Neutrophil (primary cell): ENCODE results near the gene PPP2R2D.

Experiments
- H3K27ac ChIP-seq: fragments of 200-600 bp; sonication (generic); 2 replicates; pipeline ENCODE4 v1.5.1; 2016; ENCODE audit warnings: mild to moderate bottlenecking, moderate library complexity
- H3K27me3 ChIP-seq: fragments of 200-600 bp; sonication (generic); 2 replicates; pipeline ENCODE4 v1.6.0; 2016; ENCODE audit warnings: mild to moderate bottlenecking
- H3K36me3 ChIP-seq: fragments of 200-600 bp; sonication (generic); 2 replicates; pipeline ENCODE4 v1.5.1; 2017
- H3K4me1 ChIP-seq, 2 experiments: fragments of 200-600 bp in 1 of 2; sonication (generic) in 1 of 2; 1 replicate in 1 of 2; 2 replicates in 1 of 2; pipeline versions ENCODE4 v1.5.1 to v1.6.1; 2013 to 2016; ENCODE audit warnings: low read depth in 1 of 2, low read length in 1 of 2, mild to moderate bottlenecking in 1 of 2, moderate library complexity in 1 of 2; ENCODE audit not compliant: control insufficient read depth in 1 of 2, insufficient read depth in 1 of 2
- H3K4me3 ChIP-seq, 2 experiments: fragments of 200-600 bp in 1 of 2; sonication (generic) in 1 of 2; 1 replicate in 1 of 2; 2 replicates in 1 of 2; pipeline ENCODE4 v1.5.1; 2013 to 2016; ENCODE audit warnings: low read depth in 1 of 2, low read length in 1 of 2, mild to moderate bottlenecking in 1 of 2, moderate library complexity in 1 of 2
- H3K9me3 ChIP-seq: fragments of 200-600 bp; sonication (generic); 2 replicates; pipeline ENCODE4 v1.5.1; 2016
- TF ChIP-seq, protein P1 (sequence below): fragments of 200-600 bp; sonication (generic); IDR thresholded peaks from 2 replicates; pipeline ENCODE4 v1.5.1; 2016; ENCODE audit warnings: antibody characterized with exemption

The PPP2R2D gene

DNA sequence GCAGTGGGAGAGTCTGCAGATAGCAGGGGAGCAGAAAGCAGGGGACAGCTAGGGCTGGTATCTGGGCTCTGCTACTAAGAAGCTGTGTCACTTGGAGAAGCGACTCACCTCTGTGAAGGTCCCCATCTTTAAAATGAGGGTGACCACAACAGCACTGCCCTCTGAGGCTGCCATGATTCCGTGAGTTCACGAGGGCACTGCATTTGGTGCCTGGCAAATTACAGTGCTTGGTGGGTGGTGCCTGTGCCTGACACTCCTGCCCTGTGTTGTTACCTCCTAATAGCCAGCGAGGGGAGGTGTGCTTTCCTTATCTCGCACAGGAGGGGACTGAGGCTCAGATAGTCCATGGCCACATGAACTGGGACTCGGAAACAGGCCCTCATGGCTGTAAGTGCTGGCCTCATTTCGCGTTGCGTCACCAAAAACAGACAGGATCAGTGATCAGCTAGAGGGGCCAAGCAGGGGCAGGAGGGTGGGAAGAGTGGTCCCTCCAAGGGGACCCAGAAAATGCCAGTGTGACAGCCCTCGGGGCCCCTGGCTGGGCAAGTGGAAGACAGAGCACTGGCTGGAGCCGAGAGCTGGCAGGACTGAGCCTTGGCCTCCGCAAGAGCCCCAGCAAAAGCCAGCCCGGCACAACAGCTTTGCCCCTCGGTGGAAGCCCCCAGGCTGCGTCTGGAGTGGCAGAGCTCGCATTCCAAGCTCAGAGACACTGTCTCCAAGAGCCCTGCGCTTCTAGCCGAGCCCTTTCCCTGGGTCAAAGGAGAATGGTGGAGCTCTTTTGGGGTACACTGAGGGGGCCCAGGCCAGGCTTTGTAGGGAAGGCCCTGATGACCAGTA, 98.3 kb downstream of the PPP2R2D start:
- H3K4me3 ChIP-seq, result no peak overlapping the region
- no peaks in the 10 kb centered on the region for H3K9me3 ChIP-seq
- no peak overlapping the region for H3K27ac ChIP-seq
- H3K4me1 ChIP-seq, result no peaks in the 10 kb centered on the region
- TF ChIP-seq, protein P1, sequence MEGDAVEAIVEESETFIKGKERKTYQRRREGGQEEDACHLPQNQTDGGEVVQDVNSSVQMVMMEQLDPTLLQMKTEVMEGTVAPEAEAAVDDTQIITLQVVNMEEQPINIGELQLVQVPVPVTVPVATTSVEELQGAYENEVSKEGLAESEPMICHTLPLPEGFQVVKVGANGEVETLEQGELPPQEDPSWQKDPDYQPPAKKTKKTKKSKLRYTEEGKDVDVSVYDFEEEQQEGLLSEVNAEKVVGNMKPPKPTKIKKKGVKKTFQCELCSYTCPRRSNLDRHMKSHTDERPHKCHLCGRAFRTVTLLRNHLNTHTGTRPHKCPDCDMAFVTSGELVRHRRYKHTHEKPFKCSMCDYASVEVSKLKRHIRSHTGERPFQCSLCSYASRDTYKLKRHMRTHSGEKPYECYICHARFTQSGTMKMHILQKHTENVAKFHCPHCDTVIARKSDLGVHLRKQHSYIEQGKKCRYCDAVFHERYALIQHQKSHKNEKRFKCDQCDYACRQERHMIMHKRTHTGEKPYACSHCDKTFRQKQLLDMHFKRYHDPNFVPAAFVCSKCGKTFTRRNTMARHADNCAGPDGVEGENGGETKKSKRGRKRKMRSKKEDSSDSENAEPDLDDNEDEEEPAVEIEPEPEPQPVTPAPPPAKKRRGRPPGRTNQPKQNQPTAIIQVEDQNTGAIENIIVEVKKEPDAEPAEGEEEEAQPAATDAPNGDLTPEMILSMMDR, result no peak
- H3K36me3 ChIP-seq, result no peaks in the 10 kb centered on the region
- H3K27me3 ChIP-seq, result peaks cover 15% of the 10 kb centered on the region

DNA sequence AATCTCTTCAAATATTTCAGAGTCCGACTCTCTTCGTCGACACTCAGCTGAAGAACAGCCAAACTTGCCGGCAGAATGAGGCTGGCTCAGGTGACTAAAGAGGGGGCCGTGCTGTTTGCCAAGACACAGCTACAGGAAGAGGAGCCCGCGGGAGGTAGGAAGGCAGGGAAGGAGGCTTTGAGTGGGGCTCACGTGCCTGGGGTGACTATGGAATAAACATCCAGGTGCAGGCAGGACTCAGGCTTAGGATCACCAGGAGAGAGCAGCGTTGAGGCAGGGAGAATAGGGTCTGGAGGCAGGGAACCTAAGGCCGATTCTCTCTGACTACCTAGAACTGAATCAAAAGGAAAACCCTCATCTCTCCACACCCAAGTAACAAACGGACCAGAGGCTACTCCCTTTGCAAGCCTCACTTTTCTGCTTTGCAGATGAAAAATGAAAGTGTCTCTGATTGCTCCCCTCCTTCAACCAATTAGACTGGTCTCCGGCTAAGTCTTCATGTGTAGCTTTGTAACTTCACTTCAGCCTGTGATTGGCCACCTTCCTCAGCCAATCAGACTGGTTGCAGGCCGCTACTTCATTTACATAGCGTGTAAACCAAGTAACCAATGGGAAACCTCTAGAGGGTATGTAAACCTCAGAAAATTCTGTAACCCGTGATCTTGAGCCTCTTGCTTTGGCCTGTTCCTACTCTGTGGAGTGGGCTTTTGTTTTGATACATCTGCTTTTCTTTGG, 100.6 kb downstream of the PPP2R2D start:
- TF ChIP-seq, protein P1, result no peak
- Histone ChIP-seq H3K36me3 (no peaks in the 10 kb centered on the region), H3K27ac (no peak overlapping the region), H3K4me1 (no peaks in the 10 kb centered on the region), H3K4me3 (no peak overlapping the region), H3K27me3 (peaks cover 12% of the 10 kb centered on the region), H3K9me3 (no peaks in the 10 kb centered on the region)

DNA sequence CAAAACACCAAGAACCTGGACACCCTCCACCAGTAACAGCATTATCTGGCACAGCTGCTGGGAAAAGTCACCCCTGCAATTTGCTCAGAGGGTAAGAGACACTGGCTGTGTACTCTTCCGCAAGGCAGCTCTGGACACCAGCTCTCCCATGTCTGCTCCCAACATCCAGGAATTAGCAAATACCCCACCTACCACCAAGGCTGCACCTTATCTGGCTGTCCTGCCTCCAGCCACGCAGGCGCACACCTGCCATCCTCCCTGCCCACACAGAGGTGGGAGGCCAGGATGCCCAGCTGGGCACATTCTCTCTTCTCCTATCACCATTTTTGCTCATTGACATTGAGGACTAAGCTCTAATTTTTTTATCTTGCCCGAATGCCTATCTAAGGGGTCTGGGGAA, 101.2 kb downstream of the PPP2R2D start:
- H3K27ac ChIP-seq, result no peak overlapping the region
- H3K4me3 ChIP-seq, result no peak overlapping the region
- H3K36me3 ChIP-seq, result no peaks in the 10 kb centered on the region
- H3K9me3 ChIP-seq, result no peaks in the 10 kb centered on the region
- TF ChIP-seq, protein P1, result no peak
- no peaks in the 10 kb centered on the region for H3K4me1 ChIP-seq
- peaks cover 14% of the 10 kb centered on the region for H3K27me3 ChIP-seq

DNA sequence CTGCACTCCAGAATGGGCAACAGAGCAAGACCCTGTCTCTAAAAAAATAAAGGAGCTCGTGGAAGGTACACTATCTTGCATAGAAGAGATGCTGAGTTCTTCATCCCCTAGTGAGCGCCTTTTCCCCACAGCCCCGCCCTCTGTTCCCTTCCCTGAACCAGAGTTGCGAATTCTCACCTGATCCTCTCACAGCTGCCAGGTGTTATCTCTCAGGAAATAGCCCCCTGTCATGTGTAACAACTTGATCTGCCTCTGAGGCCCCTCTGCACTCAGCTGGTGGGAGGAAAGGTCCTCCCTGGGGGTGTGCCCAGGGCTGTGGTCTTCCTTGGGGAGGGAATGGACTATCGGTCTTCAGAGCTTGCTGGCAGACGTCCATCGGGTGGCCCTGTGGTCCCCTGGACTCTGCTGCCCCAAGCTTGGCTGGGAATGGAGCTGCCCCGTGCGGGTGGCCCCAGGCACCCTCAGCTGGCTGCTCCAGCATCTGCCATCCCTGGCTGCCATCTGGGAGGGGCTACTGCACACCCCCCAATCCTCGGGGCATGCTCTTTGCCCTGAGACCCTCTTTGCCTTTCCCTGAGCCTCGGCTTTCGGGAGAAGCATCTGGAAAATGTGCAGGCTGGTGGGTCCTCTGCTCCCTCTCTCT, 102.6 kb downstream of the PPP2R2D start:
- Histone ChIP-seq H3K36me3 (no peaks in the 10 kb centered on the region), H3K4me1 (no peaks in the 10 kb centered on the region), H3K4me3 (no peak overlapping the region), H3K9me3 (no peaks in the 10 kb centered on the region), H3K27ac (no peak overlapping the region), H3K27me3 (peaks cover 20% of the 10 kb centered on the region)
- TF ChIP-seq, protein P1, result no peak

DNA sequence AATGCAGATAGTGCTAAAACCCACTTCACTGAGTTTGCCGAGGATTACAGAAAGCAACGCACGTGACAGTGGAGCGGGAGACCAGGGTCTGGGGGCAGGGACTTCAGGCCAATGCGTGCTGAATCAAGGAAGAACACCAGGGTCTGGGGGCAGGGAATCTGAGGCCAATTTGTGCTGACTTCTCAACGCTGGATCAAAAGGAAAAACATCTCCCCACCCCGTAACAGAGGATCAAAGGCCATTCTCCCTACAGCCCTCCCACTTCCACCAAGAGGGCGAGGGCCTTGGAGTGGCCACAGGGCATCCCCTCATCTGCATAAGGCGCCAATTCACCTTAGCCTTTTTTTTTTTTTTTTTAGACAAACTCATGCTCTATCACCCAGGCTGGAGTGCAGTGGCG, 103.2 kb downstream of the PPP2R2D start:
- H3K4me1 ChIP-seq, result no peaks in the 10 kb centered on the region
- peaks cover 25% of the 10 kb centered on the region for H3K27me3 ChIP-seq
- no peak overlapping the region for H3K27ac ChIP-seq
- H3K4me3 ChIP-seq, result no peak overlapping the region
- H3K36me3 ChIP-seq, result no peaks in the 10 kb centered on the region
- H3K9me3 ChIP-seq, result no peaks in the 10 kb centered on the region
- TF ChIP-seq, protein P1, result no peak
